Naive thymus-derived CD8-positive, alpha-beta T cell (primary cell): ENCODE results near the gene ATAD3C. TPM values are rescaled to one million over a fixed set of nuclear protein-coding genes. Genes with fewer than 3 reads are reported as not detected.
"Not testable (repeated sequence)": the region's sequence is repeated elsewhere in the genome, so short reads cannot be mapped to it uniquely, and the experiment has no call there.

ENCODE experiments used
- ATAC-seq, 2 donors: fragments of 150-1000 bp; cut with Tn5 transposase in 1 of 2; sonication (Bioruptor Pico), chemical (Tn5 transposase) in 1 of 2; 1 replicate in 1 of 2; 2 replicates in 1 of 2; pipeline ENCODE4 v1.10.0; 2021; ENCODE audit warnings: mild to moderate bottlenecking in 2 of 2, moderate library complexity in 2 of 2
- POLR2A ChIA-PET: fragments of 350-600 bp; sonication (Branson Sonifier 250); formaldehyde crosslinking; loops from one replicate; lab custom pipeline; 2021; ENCODE audit warnings: antibody characterized with exemption; lab: Charles Lee
- DNase-seq, 10 donors: peaks; one replicate each; pipeline versions ENCODE4 v3.0.0 to v3.0.0-alpha.2; 2020 to 2022
- H3K27ac Mint-ChIP-seq, 10 donors: one replicate each; pipeline ENCODE4 v1.8.0; 2020 to 2022; ENCODE audit warnings: mild to moderate bottlenecking in 10 of 10, mixed read lengths in 10 of 10, moderate library complexity in 4 of 10, inconsistent platforms in 1 of 10
- H3K27me3 Mint-ChIP-seq, 5 donors: one replicate each; pipeline ENCODE4 v1.8.0; 2021 to 2022; ENCODE audit warnings: mixed read lengths in 5 of 5
- H3K36me3 Mint-ChIP-seq, 3 donors: one replicate each; pipeline ENCODE4 v1.8.0; 2020 to 2022; ENCODE audit warnings: mixed read lengths in 3 of 3, mild to moderate bottlenecking in 2 of 3, inconsistent platforms in 1 of 3
- H3K4me1 Mint-ChIP-seq, 4 donors: one replicate each; pipeline ENCODE4 v1.8.0; 2021 to 2022; ENCODE audit warnings: mixed read lengths in 4 of 4
- H3K4me3 Mint-ChIP-seq, 10 donors: one replicate each; pipeline ENCODE4 v1.8.0; 2020 to 2022; ENCODE audit warnings: mild to moderate bottlenecking in 10 of 10, mixed read lengths in 10 of 10, moderate library complexity in 6 of 10, inconsistent platforms in 1 of 10
- H3K9me3 Mint-ChIP-seq, 9 donors: one replicate each; pipeline ENCODE4 v1.8.0; 2020 to 2022; ENCODE audit warnings: mixed read lengths in 9 of 9, mild to moderate bottlenecking in 3 of 9, inconsistent platforms in 1 of 9, moderate library complexity in 1 of 9
- polyA plus RNA-seq, 3 donors: library from polyadenylated mRNA; unstranded; fragments of 300-500 nt; fragmentation: Illumina TruSeq; gene quantifications; one replicate each; pipeline ENCODE4 v1.2.3, GENCODE V29; 2021
- total RNA-seq, 8 experiments: library from RNA in 2 of 8; stranded (reverse) in 2 of 8; gene quantifications; one replicate each; pipeline ENCODE4 v1.2.3 and lab custom pipeline; 2021 to 2026

The ATAD3C gene
- total and polyA plus RNA-seq, 5 experiments from 2014 or later = 0.04 to 3.1 (median 0.70) TPM

DNA sequence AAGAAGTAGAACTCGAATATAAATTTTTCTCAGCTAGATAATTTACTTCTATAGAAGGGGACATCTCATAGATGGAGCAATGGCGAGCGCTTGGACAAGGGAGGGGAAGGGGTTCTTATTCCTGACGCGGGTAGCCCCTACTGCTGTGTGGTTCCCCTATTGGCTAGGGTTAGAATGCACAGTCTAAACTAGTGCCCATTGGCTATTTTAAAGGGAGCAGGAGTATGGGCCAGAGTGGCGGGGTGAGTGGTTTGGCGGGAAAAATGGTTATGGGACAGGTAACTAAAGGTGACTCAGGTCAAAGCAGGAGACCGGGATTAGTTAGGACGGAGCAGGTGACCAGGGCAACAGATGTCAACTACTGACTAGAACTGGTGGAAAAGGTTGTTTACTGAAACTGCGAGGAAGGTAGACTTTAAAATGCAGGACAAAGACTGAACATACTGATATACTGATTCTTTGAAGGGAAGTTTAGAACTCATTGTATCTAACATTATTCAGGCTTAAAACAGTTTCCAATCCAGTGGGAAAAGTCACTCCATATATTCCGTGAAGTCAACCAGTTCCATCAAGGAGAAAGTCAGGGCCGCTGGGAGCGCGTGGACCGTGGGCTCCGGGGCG, 61.5 kb downstream of the ATAD3C start:
- ATAC-seq (no peak), DNase-seq (no peak)
- Mint-ChIP-seq H3K36me3 (no peaks in the 10 kb centered on the region), H3K27me3 (no peaks in the 10 kb centered on the region), H3K27ac (peak overlapping the region; percentile 71 to 95 (median 89)), H3K4me3 (peak overlapping the region; percentile 69 to 93 (median 88)), H3K9me3 (no peaks in the 10 kb centered on the region), H3K4me1 (peaks cover 11 to 16% (median 14%) of the 10 kb centered on the region in 4 donors)
- POLR2A ChIA-PET = interaction anchor here (0.7 to 1.2 kb wide), 4 partner anchors 105 to 316 kb away, joined by 3 to 4 read pairs (median 4); partner anchors contain the start of gene MIB2

DNA sequence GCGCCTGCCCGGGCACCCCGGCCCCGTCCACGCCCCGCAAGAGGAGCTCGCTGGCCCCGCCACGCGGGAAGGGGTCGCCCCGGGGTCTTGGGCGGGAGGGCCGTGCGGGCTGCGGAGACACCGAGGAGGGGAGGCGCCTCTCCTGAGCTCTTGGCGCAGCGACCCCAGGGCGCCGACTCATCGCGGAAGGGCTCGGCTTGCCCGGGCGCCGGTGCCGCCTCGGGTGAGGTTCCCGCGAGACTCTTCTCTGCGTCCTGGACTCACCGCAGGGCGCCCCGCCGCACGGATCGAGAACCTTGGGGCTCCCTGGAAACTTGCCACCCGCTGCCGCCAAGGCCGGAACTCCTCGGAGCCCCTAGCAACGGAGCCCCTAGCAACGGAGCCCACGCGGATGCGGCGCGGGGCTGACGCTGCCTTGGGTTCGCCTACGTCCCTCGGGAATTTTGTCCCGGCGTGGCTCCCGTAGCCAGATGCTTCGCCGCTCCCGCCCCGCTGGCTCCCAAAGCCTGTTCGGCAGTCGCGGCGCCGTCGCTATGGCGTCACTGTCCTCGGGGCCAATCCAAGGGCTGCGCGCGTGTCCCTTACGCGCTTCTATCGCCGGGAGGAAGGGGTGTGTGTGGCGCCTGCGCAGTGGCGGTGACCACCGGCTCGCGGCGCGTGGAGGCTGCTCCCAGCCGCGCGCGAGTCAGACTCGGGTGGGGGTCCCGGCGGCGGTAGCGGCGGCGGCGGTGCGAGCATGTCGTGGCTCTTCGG, 62.2 kb downstream of the ATAD3C start, which contains the start of gene ATAD3A:
Gene ATAD3A, plus strand, starts transcription at position 630 of the 753 bp plus-strand sequence. Its CDS starts 107 bp downstream, at position 737.
- POLR2A ChIA-PET = interaction anchor here (0.7 to 1.2 kb wide), 3 partner anchors 104 to 166 kb away, joined by 3 to 4 read pairs (median 3); partner anchors contain the start of gene MIB2
- H3K27me3 Mint-ChIP-seq = no peaks in the 10 kb centered on the region
- H3K4me1 Mint-ChIP-seq = peaks cover 11 to 16% (median 14%) of the 10 kb centered on the region in 4 donors
- DNase-seq = peak; percentile 91 to 97 (median 93)
- peak within 1 kb of the TSS; percentile 79 to 97 (median 94) for H3K27ac Mint-ChIP-seq
- peaks cover 0 to 1% (median 0%) of the 10 kb centered on the region in 3 donors for H3K36me3 Mint-ChIP-seq
- H3K4me3 Mint-ChIP-seq = peak within 1 kb of the TSS; percentile 86 to 95 (median 92)
- no peaks in the 10 kb centered on the region for H3K9me3 Mint-ChIP-seq
- ATAC-seq = peak; percentile 91

DNA sequence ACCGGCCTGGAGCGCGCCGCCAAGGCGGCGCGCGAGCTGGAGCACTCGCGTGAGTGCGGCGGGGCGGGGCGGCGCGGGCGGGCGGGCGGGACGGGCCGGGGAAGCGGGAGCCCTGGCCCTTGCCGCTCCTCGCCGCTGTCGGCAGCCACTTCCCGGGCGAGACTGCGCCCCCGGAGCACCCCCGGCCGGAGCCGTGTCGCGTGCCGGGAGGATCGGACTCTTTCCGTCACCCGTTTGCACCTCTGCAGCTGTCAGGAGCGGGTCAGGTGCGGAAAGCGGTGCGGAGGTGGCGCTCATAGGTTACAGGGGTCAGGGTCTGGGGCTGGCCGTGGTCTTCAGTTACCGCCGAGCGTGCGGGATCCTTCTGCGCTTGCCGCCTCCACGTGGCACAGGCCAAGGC, 62.9 kb downstream of the ATAD3C start:
- ATAC-seq (peak; percentile 30 to 43), DNase-seq (peak in 5 of 10 donors; percentile 23 to 37 (median 32))
- peak overlapping the region; percentile 61 to 92 (median 69) for H3K4me3 Mint-ChIP-seq
- H3K9me3 Mint-ChIP-seq, H3K36me3 Mint-ChIP-seq, H3K27me3 Mint-ChIP-seq, POLR2A ChIA-PET: not testable (repeated sequence)
- peaks cover 11 to 16% (median 14%) of the 10 kb centered on the region in 4 donors for H3K4me1 Mint-ChIP-seq
- peak overlapping the region in 3 of 10 donors; percentile 43 to 93 (median 56) for H3K27ac Mint-ChIP-seq

DNA sequence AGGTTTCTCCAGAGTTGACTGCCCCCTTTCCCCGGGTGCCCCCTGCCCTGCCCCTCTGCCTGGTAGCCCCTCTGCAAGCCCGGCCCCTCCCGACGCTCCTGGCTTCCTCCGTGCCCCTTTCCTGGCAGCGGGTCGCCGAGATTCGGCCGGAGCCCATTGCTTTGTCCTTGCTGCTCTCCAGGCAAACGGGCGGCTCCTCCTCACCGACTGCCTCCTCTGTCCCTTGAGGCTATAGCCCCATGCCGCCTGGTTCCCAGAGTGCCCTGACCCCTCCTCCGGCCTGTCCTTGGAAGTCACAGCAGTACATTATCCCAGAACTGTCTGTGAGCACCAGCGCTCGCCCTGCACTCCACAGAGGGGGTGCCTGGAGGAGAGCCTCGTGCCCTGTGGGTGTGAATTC, 64.2 kb downstream of the ATAD3C start:
- Mint-ChIP-seq H3K4me1 (peaks cover 11 to 16% (median 14%) of the 10 kb centered on the region in 4 donors), H3K4me3 (peak overlapping the region; percentile 51 to 82 (median 67)), H3K27ac (peak overlapping the region in 3 of 10 donors; percentile 36 to 72 (median 46))
- POLR2A ChIA-PET, H3K27me3 Mint-ChIP-seq, H3K9me3 Mint-ChIP-seq, H3K36me3 Mint-ChIP-seq, ATAC-seq, DNase-seq: not testable (repeated sequence)

DNA sequence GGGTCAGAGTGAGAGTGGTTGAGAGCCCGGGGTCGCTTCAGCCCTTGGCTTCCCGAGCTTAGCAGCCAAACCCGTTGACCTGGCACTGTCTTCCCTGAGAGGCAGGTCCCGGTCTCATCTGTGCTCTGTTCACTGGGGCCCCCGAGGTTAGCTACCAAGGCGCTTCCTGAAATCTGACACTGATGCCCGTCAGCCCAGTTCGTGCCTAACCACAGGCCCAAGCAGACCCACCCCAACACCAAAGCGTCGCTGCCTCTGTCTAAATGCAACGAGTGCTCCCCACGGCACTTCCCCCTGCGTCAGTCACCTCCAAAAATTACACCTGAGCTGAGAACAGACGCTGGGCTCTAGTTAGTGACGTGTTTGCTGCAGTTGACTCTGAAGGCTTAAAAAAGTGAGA, 64.9 kb downstream of the ATAD3C start:
- Mint-ChIP-seq H3K4me3 (peak overlapping the region in 1 of 10 donors; percentile 29), H3K4me1 (peaks cover 11 to 16% (median 14%) of the 10 kb centered on the region in 4 donors)
- H3K9me3 Mint-ChIP-seq, H3K36me3 Mint-ChIP-seq, H3K27ac Mint-ChIP-seq, DNase-seq, ATAC-seq, POLR2A ChIA-PET, H3K27me3 Mint-ChIP-seq: not testable (repeated sequence)

DNA sequence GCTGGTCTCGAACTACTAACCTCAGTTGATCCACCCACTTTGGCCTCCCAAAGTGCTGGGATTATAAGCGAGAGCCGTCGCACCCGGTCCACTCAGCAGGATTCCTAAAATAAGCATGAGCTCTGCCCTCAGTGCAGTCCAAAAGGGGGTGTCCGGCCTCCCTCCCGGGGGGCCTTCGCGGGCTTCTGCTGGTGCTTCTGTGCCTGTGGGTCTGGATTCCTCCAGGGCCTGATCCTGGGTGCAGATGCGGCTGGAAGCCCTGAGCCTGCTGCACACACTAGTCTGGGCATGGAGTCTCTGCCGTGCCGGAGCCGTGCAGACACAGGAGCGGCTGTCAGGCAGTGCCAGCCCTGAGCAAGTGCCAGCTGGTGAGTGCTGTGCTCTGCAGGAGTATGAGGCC, 67.4 kb downstream of the ATAD3C start:
- H3K27me3 Mint-ChIP-seq, ATAC-seq, H3K4me3 Mint-ChIP-seq, H3K9me3 Mint-ChIP-seq, DNase-seq, H3K27ac Mint-ChIP-seq, POLR2A ChIA-PET: not testable (repeated sequence)
- Mint-ChIP-seq H3K4me1 (peaks cover 5 to 11% (median 6%) of the 10 kb centered on the region in 4 donors), H3K36me3 (peaks cover 0 to 18% (median 0%) of the 10 kb centered on the region in 3 donors)

DNA sequence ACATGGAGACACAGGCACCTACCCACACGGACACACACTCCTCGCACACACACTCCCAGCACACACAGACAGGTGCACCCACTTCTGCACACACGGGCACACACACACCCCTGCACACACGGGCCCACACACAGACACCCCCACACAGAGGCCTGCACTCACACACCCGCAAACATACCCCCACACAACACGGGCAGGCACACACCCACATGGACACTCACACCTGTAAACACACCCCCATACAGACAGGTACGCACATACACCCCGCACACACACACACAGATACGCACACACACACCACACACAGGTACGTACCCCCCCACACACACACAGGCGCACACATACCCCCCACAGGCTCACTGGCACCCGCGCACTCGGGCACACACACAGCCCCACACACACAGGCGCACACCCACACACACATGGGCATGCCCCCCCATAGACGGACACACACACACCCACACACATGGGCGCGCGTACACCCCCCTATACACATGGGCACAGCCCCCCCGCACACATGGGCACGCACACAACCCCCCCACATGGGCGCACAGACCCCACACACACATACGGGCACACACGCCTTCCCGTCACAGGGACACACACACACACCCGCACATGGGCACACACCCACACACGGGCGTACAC, 68.6 kb downstream of the ATAD3C start:
- DNase-seq (no peak), ATAC-seq (no peak)
- H3K4me1 Mint-ChIP-seq = peaks cover 3 to 7% (median 5%) of the 10 kb centered on the region in 4 donors
- peaks cover 0 to 18% (median 0%) of the 10 kb centered on the region in 3 donors for H3K36me3 Mint-ChIP-seq
- H3K27me3 Mint-ChIP-seq = no peaks in the 10 kb centered on the region
- H3K4me3 Mint-ChIP-seq = no peak overlapping the region
- H3K9me3 Mint-ChIP-seq = no peaks in the 10 kb centered on the region
- H3K27ac Mint-ChIP-seq = no peak overlapping the region
- POLR2A ChIA-PET = no interaction called here

DNA sequence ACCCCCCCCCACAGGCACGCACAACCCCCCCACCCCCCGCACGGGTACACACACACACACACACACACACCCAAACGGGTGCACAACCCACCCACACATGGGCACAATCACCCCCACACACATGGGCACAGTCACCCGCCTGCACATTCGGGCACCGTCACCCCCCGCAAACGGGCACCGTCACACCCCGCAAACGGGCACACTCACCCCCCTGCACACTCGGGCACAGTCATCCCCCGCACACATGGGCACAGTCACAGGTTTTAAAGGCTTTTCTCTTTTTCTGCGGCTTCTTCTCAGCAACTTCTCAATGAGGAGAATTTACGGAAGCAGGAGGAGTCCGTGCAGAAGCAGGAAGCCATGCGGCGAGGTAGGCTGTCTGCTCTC, 69.1 kb downstream of the ATAD3C start:
- H3K36me3 Mint-ChIP-seq = peaks cover 0 to 19% (median 0%) of the 10 kb centered on the region in 3 donors
- H3K4me1 Mint-ChIP-seq, DNase-seq, POLR2A ChIA-PET, ATAC-seq, H3K27me3 Mint-ChIP-seq, H3K9me3 Mint-ChIP-seq, H3K4me3 Mint-ChIP-seq: not testable (repeated sequence)
- peak overlapping the region in 1 of 10 donors; percentile 27 for H3K27ac Mint-ChIP-seq

Other genes starting within 250 kb of the ATAD3C start
- 1 to 10 TPM; 1.5 to 1.6 TPM for gene TNFRSF18, start 243.1 kb upstream of the ATAD3C start, total RNA-seq
- gene TNFRSF18, start 243.1 kb upstream of the ATAD3C start, polyA plus RNA-seq = 1 to 10 TPM in 1 of 3 donors, not detected in 2; 2.3 TPM
- gene TNFRSF4, start 235.5 kb upstream of the ATAD3C start, total RNA-seq = under 1 TPM; 0.44 to 0.73 TPM
- under 1 TPM; 0.30 to 0.62 (median 0.30) TPM for gene TNFRSF4, start 235.5 kb upstream of the ATAD3C start, polyA plus RNA-seq
- 100 to 1,000 TPM; 110 to 115 TPM for gene SDF4, start 217.7 kb upstream of the ATAD3C start, total RNA-seq
- gene SDF4, start 217.7 kb upstream of the ATAD3C start, polyA plus RNA-seq = 10 to 100 TPM; 73.8 to 86.3 (median 76.7) TPM
- 10 to 100 TPM; 21.4 to 23.6 TPM for gene B3GALT6, start 217.5 kb upstream of the ATAD3C start, total RNA-seq
- 10 to 100 TPM in 2 of 3 donors, 1 to 10 TPM in 1; 8.8 to 24.6 (median 14.6) TPM for gene B3GALT6, start 217.5 kb upstream of the ATAD3C start, polyA plus RNA-seq
- 1 to 10 TPM; 5.0 to 7.1 TPM for gene C1QTNF12, start 203.0 kb upstream of the ATAD3C start, total RNA-seq
- under 1 TPM in 1 of 3 donors, not detected in 2; 0.22 TPM for gene C1QTNF12, start 203.0 kb upstream of the ATAD3C start, polyA plus RNA-seq
- gene UBE2J2, start 175.8 kb upstream of the ATAD3C start, total RNA-seq = 100 to 1,000 TPM; 104 to 105 TPM
- gene UBE2J2, start 175.8 kb upstream of the ATAD3C start, polyA plus RNA-seq = 10 to 100 TPM; 84.7 to 92.9 (median 85.8) TPM
- gene SCNN1D, start 169.3 kb upstream of the ATAD3C start, total RNA-seq = 10 to 100 TPM; 11.8 to 17.4 TPM
- under 1 TPM in 2 of 3 donors, not detected in 1; 0.06 to 0.58 TPM for gene SCNN1D, start 169.3 kb upstream of the ATAD3C start, polyA plus RNA-seq
- 10 to 100 TPM; 65.3 to 69.1 TPM for gene ACAP3, start 141.8 kb upstream of the ATAD3C start, total RNA-seq
- 1 to 10 TPM; 2.0 to 6.7 (median 3.5) TPM for gene ACAP3, start 141.8 kb upstream of the ATAD3C start, polyA plus RNA-seq
- 10 to 100 TPM; 19.6 to 23.4 TPM for gene PUSL1, start 141.1 kb upstream of the ATAD3C start, total RNA-seq
- 10 to 100 TPM; 14.5 to 18.2 (median 17.7) TPM for gene PUSL1, start 141.1 kb upstream of the ATAD3C start, polyA plus RNA-seq
- 100 to 1,000 TPM; 171 to 174 TPM for gene INTS11, start 125.0 kb upstream of the ATAD3C start, total RNA-seq
- gene INTS11, start 125.0 kb upstream of the ATAD3C start, polyA plus RNA-seq = 10 to 100 TPM; 51.7 to 65.1 (median 59.9) TPM
- 10 to 100 TPM; 25.5 to 25.9 TPM for gene CPTP, start 124.9 kb upstream of the ATAD3C start, total RNA-seq
- 10 to 100 TPM in 2 of 3 donors, 1 to 10 TPM in 1; 9.3 to 19.9 (median 11.6) TPM for gene CPTP, start 124.9 kb upstream of the ATAD3C start, polyA plus RNA-seq
- 1 to 10 TPM; 2.7 to 3.0 TPM for gene TAS1R3, start 118.4 kb upstream of the ATAD3C start, total RNA-seq
- under 1 TPM in 1 of 3 donors, not detected in 2; 0.10 TPM for gene TAS1R3, start 118.4 kb upstream of the ATAD3C start, polyA plus RNA-seq
- gene DVL1, start 100.3 kb upstream of the ATAD3C start, total RNA-seq = 10 to 100 TPM; 41.9 to 53.3 TPM
- 1 to 10 TPM in 2 of 3 donors, under 1 TPM in 1; 0.99 to 2.0 (median 1.4) TPM for gene DVL1, start 100.3 kb upstream of the ATAD3C start, polyA plus RNA-seq
- 1 to 10 TPM; 7.4 to 7.7 TPM for gene MXRA8, start 91.1 kb upstream of the ATAD3C start, total RNA-seq
- gene MXRA8, start 91.1 kb upstream of the ATAD3C start, polyA plus RNA-seq = 10 to 100 TPM in 2 of 3 donors, 1 to 10 TPM in 1; 7.4 to 22.0 (median 19.7) TPM
- 10 to 100 TPM; 68.0 to 70.3 TPM for gene AURKAIP1, start 74.5 kb upstream of the ATAD3C start, total RNA-seq
- 100 to 1,000 TPM; 146 to 169 (median 168) TPM for gene AURKAIP1, start 74.5 kb upstream of the ATAD3C start, polyA plus RNA-seq
- 100 to 1,000 TPM; 399 to 406 TPM for gene CCNL2, start 50.4 kb upstream of the ATAD3C start, total RNA-seq
- 10 to 100 TPM; 13.4 to 28.1 (median 13.7) TPM for gene CCNL2, start 50.4 kb upstream of the ATAD3C start, polyA plus RNA-seq
- gene MRPL20, start 42.4 kb upstream of the ATAD3C start, total RNA-seq = 100 to 1,000 TPM; 162 to 165 TPM
- 100 to 1,000 TPM; 203 to 233 (median 224) TPM for gene MRPL20, start 42.4 kb upstream of the ATAD3C start, polyA plus RNA-seq
- gene ANKRD65, start 28.4 kb upstream of the ATAD3C start, total RNA-seq = not detected
- gene ANKRD65, start 28.4 kb upstream of the ATAD3C start, polyA plus RNA-seq = not detected
- not detected for gene VWA1, start 14.0 kb upstream of the ATAD3C start, total RNA-seq
- gene VWA1, start 14.0 kb upstream of the ATAD3C start, polyA plus RNA-seq = not detected
- gene ATAD3B, start 22.1 kb downstream of the ATAD3C start, total RNA-seq = 10 to 100 TPM; 47.3 to 50.9 TPM
- gene ATAD3B, start 22.1 kb downstream of the ATAD3C start, polyA plus RNA-seq = 1 to 10 TPM; 2.4 to 5.6 (median 2.6) TPM
- 10 to 100 TPM; 24.7 to 27.5 TPM for gene ATAD3A, start 62.5 kb downstream of the ATAD3C start, total RNA-seq
- 10 to 100 TPM in 1 of 3 donors, 1 to 10 TPM in 2; 7.7 to 15.3 (median 8.5) TPM for gene ATAD3A, start 62.5 kb downstream of the ATAD3C start, polyA plus RNA-seq
- 1 to 10 TPM; 3.4 TPM for gene TMEM240, start 90.9 kb downstream of the ATAD3C start, total RNA-seq
- not detected for gene TMEM240, start 90.9 kb downstream of the ATAD3C start, polyA plus RNA-seq
- 100 to 1,000 TPM; 158 to 162 TPM for gene SSU72, start 125.2 kb downstream of the ATAD3C start, total RNA-seq
- gene SSU72, start 125.2 kb downstream of the ATAD3C start, polyA plus RNA-seq = 100 to 1,000 TPM; 219 to 290 (median 248) TPM
- 1 to 10 TPM; 3.7 to 3.8 TPM for gene FNDC10, start 150.4 kb downstream of the ATAD3C start, total RNA-seq
- 1 to 10 TPM in 1 of 3 donors, under 1 TPM in 2; 0.75 to 2.4 (median 0.89) TPM for gene FNDC10, start 150.4 kb downstream of the ATAD3C start, polyA plus RNA-seq
- 100 to 1,000 TPM; 109 to 122 TPM for gene MIB2, start 165.8 kb downstream of the ATAD3C start, total RNA-seq
- 10 to 100 TPM; 23.6 to 31.1 (median 27.2) TPM for gene MIB2, start 165.8 kb downstream of the ATAD3C start, polyA plus RNA-seq
- gene MMP23B, start 182.5 kb downstream of the ATAD3C start, total RNA-seq = 1 to 10 TPM; 3.6 to 6.1 TPM
- gene MMP23B, start 182.5 kb downstream of the ATAD3C start, polyA plus RNA-seq = 1 to 10 TPM in 2 of 3 donors, not detected in 1; 1.1 to 2.4 TPM
- 10 to 100 TPM; 43.6 to 44.3 TPM for gene CDK11B, start 209.3 kb downstream of the ATAD3C start, total RNA-seq
- 10 to 100 TPM; 11.8 to 19.7 (median 12.7) TPM for gene CDK11B, start 209.3 kb downstream of the ATAD3C start, polyA plus RNA-seq
- 100 to 1,000 TPM; 106 to 110 TPM for gene SLC35E2B, start 243.1 kb downstream of the ATAD3C start, total RNA-seq
- 10 to 100 TPM; 30.2 to 45.1 (median 36.7) TPM for gene SLC35E2B, start 243.1 kb downstream of the ATAD3C start, polyA plus RNA-seq